ENCODE results near the gene FAM13A. TPM values are rescaled to one million over a fixed set of nuclear protein-coding genes. Genes with fewer than 3 reads are reported as not detected.
"Not testable (repeated sequence)": the region's sequence is repeated elsewhere in the genome, so short reads cannot be mapped to it uniquely, and the experiment has no call there.

The FAM13A gene
- total RNA-seq, 3 donors from 2014 or later: 55.7 to 170 (median 118) TPM

DNA sequence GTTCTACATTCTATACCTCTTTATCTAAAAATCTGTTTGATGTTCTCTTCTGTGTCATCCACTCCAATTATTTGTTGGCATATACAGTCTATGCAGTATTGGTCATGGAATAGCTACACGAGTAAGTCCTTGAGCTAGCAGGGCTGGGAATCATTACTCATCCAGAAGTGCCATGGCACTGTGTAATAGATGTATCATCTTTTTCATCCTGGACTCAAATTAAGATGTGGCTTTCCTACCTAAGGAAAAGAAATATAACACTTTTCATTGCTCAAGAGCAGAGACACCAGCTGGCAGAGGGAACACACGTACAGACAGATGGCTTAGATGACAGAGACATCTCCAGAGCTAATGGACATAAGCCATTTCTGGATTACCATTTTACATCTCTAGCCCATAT is 159.8 kb downstream of the FAM13A start:
- Histone ChIP-seq H3K27ac (no peak overlapping the region), H3K36me3 (no peaks in the 10 kb centered on the region), H3K27me3 (no peaks in the 10 kb centered on the region), H3K9me3 (peaks cover 0 to 15% of the 10 kb centered on the region in 2 donors), H3K4me1 (no peaks in the 10 kb centered on the region), H3K4me3 (no peak overlapping the region)
- no peak for DNase-seq (ENCODE audit: low spot score in 2 of 2)
- intact Hi-C loops (cut with DNase I; ENCODE audit: low total_unique reads): no loop called here
- TF ChIP-seq, protein P1, sequence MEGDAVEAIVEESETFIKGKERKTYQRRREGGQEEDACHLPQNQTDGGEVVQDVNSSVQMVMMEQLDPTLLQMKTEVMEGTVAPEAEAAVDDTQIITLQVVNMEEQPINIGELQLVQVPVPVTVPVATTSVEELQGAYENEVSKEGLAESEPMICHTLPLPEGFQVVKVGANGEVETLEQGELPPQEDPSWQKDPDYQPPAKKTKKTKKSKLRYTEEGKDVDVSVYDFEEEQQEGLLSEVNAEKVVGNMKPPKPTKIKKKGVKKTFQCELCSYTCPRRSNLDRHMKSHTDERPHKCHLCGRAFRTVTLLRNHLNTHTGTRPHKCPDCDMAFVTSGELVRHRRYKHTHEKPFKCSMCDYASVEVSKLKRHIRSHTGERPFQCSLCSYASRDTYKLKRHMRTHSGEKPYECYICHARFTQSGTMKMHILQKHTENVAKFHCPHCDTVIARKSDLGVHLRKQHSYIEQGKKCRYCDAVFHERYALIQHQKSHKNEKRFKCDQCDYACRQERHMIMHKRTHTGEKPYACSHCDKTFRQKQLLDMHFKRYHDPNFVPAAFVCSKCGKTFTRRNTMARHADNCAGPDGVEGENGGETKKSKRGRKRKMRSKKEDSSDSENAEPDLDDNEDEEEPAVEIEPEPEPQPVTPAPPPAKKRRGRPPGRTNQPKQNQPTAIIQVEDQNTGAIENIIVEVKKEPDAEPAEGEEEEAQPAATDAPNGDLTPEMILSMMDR (IDR thresholded peaks at IDR 0.05): no peak
- no peak for TF ChIP-seq POLR2A (IDR thresholded peaks at IDR 0.05)
- no peak for TF ChIP-seq POLR2AphosphoS5 (IDR thresholded peaks at IDR 0.05)

DNA sequence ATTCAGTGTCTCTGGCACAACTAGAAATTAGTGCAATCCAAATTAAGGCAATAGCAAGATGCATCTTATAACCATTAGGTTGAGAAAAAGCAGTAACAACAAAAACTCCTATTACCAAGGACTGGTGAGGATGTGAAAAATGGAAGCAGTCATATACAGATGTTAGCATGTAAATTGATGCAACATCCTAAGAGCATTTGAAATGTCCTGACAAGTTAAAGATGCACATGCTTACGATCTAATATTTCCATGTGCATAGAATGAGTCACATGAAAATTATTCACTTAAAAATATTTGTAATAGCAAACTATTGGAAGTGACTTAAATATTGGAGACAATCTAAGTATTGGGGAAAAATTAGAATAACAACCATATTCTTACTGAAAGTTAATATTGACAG is 163.0 kb downstream of the FAM13A start:
- intact Hi-C loops (cut with DNase I; ENCODE audit: low total_unique reads): no loop called here
- TF ChIP-seq, protein P1 (IDR thresholded peaks at IDR 0.05): no peak
- TF ChIP-seq POLR2AphosphoS5 (IDR thresholded peaks at IDR 0.05) (no peak), POLR2A (IDR thresholded peaks at IDR 0.05) (no peak)
- no peak overlapping the region for H3K27ac ChIP-seq
- H3K4me1 ChIP-seq: no peaks in the 10 kb centered on the region
- no peaks in the 10 kb centered on the region for H3K36me3 ChIP-seq
- H3K9me3 ChIP-seq: no peaks in the 10 kb centered on the region
- H3K4me3 ChIP-seq: no peak overlapping the region
- H3K27me3 ChIP-seq: no peaks in the 10 kb centered on the region
- no peak for DNase-seq (ENCODE audit: low spot score in 2 of 2)

DNA sequence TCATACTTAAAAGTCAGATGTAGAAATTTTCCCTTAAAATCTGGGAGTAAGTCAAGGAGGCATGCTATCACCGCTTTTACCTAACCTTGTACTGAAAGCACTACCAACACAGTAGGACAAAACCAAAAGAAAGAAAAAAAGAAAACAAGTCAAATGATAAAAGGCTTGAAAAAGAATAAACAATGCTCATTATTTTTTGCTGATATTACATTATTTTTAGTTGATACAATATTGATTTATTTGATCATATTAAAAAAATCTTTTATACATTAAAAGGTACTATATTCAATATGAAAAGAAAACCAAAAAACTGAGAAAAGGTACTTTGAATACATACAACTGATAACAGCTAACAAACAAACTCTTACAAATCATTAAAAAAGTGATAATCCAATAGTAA is 164.3 kb downstream of the FAM13A start:
- H3K27me3 ChIP-seq: no peaks in the 10 kb centered on the region
- no peak for DNase-seq (ENCODE audit: low spot score in 2 of 2)
- H3K4me3 ChIP-seq: no peak overlapping the region
- intact Hi-C loops (cut with DNase I; ENCODE audit: low total_unique reads): no loop called here
- no peaks in the 10 kb centered on the region for H3K36me3 ChIP-seq
- H3K4me1 ChIP-seq: no peaks in the 10 kb centered on the region
- no peaks in the 10 kb centered on the region for H3K9me3 ChIP-seq
- H3K27ac ChIP-seq: no peak overlapping the region
- TF ChIP-seq POLR2AphosphoS5 (IDR thresholded peaks at IDR 0.05): no peak
- TF ChIP-seq POLR2A (IDR thresholded peaks at IDR 0.05): no peak
- TF ChIP-seq, protein P1 (IDR thresholded peaks at IDR 0.05): no peak

DNA sequence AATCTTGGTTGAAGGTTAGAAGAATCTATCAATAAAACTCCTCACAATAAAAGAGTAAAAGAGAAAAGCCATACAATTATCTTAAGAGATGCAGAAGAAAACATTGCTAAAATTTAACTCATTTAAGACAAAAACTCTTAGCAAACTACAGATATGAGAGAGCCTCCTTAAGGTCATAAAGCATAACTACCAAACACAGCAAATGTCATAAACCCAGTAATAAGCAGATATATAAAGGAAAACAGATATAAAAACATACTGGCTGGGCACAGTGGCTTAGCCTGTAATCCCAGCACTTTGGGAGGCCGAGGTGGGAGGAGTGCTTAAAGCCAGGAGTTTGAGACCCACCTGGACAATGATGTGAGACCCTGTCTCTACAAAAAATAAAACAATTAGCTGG is 165.3 kb downstream of the FAM13A start:
- Histone ChIP-seq H3K27me3 (no peaks in the 10 kb centered on the region), H3K9me3 (no peaks in the 10 kb centered on the region), H3K4me1 (no peaks in the 10 kb centered on the region), H3K27ac (no peak overlapping the region), H3K4me3 (no peak overlapping the region), H3K36me3 (no peaks in the 10 kb centered on the region)
- TF ChIP-seq, protein P1 (IDR thresholded peaks at IDR 0.05): no peak
- TF ChIP-seq POLR2AphosphoS5 (IDR thresholded peaks at IDR 0.05) (no peak), POLR2A (IDR thresholded peaks at IDR 0.05) (no peak)
- intact Hi-C loops (cut with DNase I; ENCODE audit: low total_unique reads): no loop called here
- DNase-seq (ENCODE audit: low spot score in 2 of 2): no peak

DNA sequence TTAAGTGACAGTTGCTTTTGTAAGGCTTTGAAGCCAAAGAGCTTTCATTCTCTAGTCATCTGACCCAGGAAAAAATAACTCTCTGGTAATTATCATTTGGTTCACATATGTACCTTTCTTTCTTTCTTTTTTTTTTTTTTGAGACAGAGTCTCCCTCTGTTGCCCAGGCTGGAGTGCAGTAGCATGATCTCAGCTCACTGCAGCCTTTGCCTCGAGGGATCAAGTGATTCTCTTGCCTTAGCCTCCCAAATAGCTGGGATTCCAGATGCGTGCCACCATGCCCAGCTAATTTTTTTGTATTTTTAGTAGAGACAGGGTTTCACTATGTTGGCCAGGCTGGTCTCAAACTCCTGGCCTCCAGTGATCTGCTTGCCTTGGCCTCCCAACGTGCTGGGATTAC is 169.6 kb downstream of the FAM13A start:
- DNase-seq (ENCODE audit: low spot score in 2 of 2); H3K36me3 ChIP-seq; H3K27me3 ChIP-seq; H3K27ac ChIP-seq; H3K4me3 ChIP-seq; H3K4me1 ChIP-seq; H3K9me3 ChIP-seq; intact Hi-C loops (cut with DNase I; ENCODE audit: low total_unique reads): not testable (repeated sequence)

DNA sequence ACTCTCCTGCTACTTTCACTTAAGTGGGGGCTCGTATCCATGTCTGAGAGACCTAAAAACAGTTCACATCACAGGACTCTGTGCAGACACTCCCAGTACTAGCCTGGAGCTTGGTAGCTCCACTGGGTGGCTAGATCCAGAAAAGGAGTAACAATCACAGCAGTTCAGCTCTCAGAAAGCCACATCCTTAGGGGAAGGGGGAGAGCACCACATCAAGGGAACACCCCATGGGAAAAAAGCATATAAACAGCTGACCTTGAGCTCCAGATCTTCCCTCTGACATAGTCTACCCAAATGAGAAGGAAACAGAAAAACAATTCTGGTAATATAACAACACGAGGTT is 175.8 kb downstream of the FAM13A start:
- Histone ChIP-seq H3K9me3 (peaks cover 0 to 3% of the 10 kb centered on the region in 2 donors), H3K36me3 (no peaks in the 10 kb centered on the region), H3K27me3 (no peaks in the 10 kb centered on the region), H3K4me1 (no peaks in the 10 kb centered on the region), H3K27ac (no peak overlapping the region), H3K4me3 (no peak overlapping the region)
- intact Hi-C loops (cut with DNase I; ENCODE audit: low total_unique reads): no loop called here
- TF ChIP-seq, protein P1 (IDR thresholded peaks at IDR 0.05): no peak
- no peak for TF ChIP-seq POLR2A (IDR thresholded peaks at IDR 0.05)
- no peak for DNase-seq (ENCODE audit: low spot score in 2 of 2)

All from breast epithelium (tissue), 4 donors.